Activated naive CD8-positive, alpha-beta T cell treated with anti-CD3 and anti-CD28 coated beads, Interleukin-2, amount 50 U/mL, for 24 hours (primary cell): ENCODE measurements around the gene DYNLRB2.
A peak's percentile ranks its signal among the peaks of the same experiment; 100 is the strongest.

Source experiments
- ATAC-seq: fragments of 150-1000 bp; cut with Tn5 transposase; one replicate; pipeline ENCODE4 v1.10.0; 2021
- DNase-seq: peaks from one replicate; pipeline ENCODE4 v3.0.0; 2021
- H3K27ac Mint-ChIP-seq: one replicate; pipeline ENCODE4 v1.8.0; 2021; ENCODE audit warnings: mild to moderate bottlenecking, mixed read lengths
- H3K27me3 Mint-ChIP-seq: one replicate; pipeline ENCODE4 v1.8.0; 2021; ENCODE audit warnings: mixed read lengths
- H3K36me3 Mint-ChIP-seq: one replicate; pipeline ENCODE4 v1.8.0; 2021; ENCODE audit warnings: low read depth, mixed read lengths
- H3K4me1 Mint-ChIP-seq: one replicate; pipeline ENCODE4 v1.8.0; 2021; ENCODE audit warnings: mixed read lengths
- H3K4me3 Mint-ChIP-seq: one replicate; pipeline ENCODE4 v1.8.0; 2021; ENCODE audit warnings: mild to moderate bottlenecking, moderate library complexity, mixed read lengths
- H3K9me3 Mint-ChIP-seq: one replicate; pipeline ENCODE4 v1.8.0; 2021; ENCODE audit warnings: mixed read lengths

Gene DYNLRB2

DNA sequence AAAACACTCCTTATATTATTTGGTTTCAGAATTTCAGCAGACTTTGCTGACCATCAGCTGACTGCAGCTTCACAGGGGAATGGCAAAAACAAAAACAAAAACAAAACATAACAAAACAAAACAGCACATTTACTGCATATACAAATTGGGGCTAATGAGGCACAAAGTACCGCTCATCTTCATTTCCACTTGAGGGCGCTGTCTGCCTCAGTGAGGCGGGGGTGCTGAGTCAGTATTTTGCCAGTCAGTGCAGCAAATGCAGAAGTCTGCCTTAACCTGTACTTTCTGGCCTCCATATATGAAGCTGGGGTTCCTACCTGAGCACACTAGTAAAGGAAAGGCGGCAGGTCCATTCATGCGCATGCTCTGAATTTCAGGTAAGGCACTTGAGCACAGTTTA lies 13.5 kb upstream of the DYNLRB2 start:
- DNase-seq (peak; percentile 60), ATAC-seq (peak; percentile 68)
- peaks cover 4% of the 10 kb centered on the region for H3K27me3 Mint-ChIP-seq
- no peak overlapping the region for H3K4me3 Mint-ChIP-seq
- H3K9me3 Mint-ChIP-seq = no peaks in the 10 kb centered on the region
- H3K4me1 Mint-ChIP-seq = no peaks in the 10 kb centered on the region
- no peaks in the 10 kb centered on the region for H3K36me3 Mint-ChIP-seq
- no peak overlapping the region for H3K27ac Mint-ChIP-seq

DNA sequence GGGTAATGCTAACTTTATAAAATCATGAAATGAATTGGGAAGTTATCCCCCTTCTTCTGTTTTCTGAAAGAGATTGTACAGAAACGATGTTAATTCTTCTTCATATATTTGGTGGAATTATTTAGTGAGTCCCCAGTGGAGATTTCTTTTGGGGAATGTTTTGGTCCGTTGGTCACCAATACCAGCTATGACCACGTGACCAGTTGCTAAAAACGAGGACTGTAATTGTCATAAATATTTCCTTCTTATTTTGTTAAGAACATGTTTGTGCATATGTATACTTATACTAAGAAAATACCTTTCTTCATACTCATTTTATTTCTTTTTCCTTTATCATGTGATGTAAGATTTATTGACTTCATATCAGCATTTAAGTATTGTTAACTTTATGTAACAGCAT lies 10.3 kb upstream of the DYNLRB2 start:
- ATAC-seq = no peak
- no peaks in the 10 kb centered on the region for H3K9me3 Mint-ChIP-seq

DNA sequence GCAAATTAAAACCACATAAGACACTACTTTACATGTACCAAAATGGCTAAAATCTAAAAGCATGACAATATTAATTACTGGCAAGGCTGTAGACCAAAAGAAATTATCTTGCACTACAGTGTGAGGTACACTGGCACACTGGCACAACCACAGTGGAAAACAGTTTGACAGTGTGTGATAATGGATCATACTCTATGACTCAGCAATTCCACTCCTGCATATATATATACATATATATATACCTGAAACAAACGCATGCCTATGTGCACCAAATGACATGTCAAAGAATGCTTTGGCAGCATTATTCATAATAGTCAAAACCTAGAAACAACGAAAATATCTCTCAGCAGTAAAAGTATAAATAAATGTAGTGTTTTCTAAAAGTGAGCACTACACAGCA lies 4.6 kb upstream of the DYNLRB2 start:
- H3K36me3 Mint-ChIP-seq = peaks cover 4% of the 10 kb centered on the region
- H3K9me3 Mint-ChIP-seq = peaks cover 6% of the 10 kb centered on the region
- H3K4me1 Mint-ChIP-seq = peaks cover 23% of the 10 kb centered on the region
- DNase-seq (no peak), ATAC-seq (peak; percentile 59)
- no peak overlapping the region for H3K4me3 Mint-ChIP-seq
- no peak overlapping the region for H3K27ac Mint-ChIP-seq
- H3K27me3 Mint-ChIP-seq = peaks cover 19% of the 10 kb centered on the region

More for the DNA sequence above, 10.3 kb upstream of the DYNLRB2 start:
- no peak overlapping the region for H3K27ac Mint-ChIP-seq
- peaks cover 11% of the 10 kb centered on the region for H3K27me3 Mint-ChIP-seq
- DNase-seq = no peak
- H3K4me3 Mint-ChIP-seq = no peak overlapping the region
- H3K4me1 Mint-ChIP-seq = no peaks in the 10 kb centered on the region
- H3K36me3 Mint-ChIP-seq = no peaks in the 10 kb centered on the region

DNA sequence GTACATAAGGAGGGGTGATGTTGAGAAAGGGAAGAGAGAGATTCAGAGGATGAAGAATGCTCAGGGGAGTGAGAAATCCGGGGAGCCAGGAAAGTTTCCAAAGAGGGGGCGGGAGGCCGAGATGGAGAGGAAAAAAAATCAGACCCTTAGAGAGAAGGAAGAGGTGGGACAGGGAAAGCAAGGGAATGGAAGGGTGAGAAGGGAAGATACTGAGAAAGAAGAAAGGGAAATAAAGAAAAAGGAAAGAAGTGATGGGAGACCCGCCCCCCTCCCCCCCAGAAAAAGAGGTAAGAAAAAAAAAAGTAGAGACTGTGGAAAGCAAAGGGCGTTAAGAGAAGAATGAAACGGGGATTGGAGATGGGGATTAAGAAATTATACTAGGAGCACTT lies 507 bp downstream of the DYNLRB2 start:
- H3K4me3 Mint-ChIP-seq = peak overlapping the region; percentile 89
- peaks cover 4% of the 10 kb centered on the region for H3K36me3 Mint-ChIP-seq
- H3K27ac Mint-ChIP-seq = peak overlapping the region; percentile 98
- peaks cover 20% of the 10 kb centered on the region for H3K4me1 Mint-ChIP-seq
- no peak for ATAC-seq
- peaks cover 10% of the 10 kb centered on the region for H3K27me3 Mint-ChIP-seq
- H3K9me3 Mint-ChIP-seq = peaks cover 6% of the 10 kb centered on the region
- no peak for DNase-seq

DNA sequence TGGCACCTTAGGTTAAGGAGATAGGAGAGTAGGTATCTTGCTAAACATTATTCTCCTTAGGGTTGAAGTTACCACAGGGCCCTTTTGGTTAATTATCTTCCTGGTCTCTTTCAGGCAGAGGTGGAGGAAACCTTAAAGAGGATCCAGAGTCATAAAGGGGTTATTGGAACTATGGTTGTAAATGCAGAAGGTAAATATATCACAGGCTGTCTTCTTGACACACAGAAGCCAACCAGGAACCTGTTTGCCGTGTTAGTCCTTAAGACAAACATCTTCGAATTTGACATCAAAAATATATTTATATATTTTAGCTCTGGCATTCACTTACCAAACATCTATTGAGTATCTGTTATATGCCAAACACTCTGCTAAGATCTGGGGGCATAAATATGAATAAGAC lies 2.4 kb downstream of the DYNLRB2 start:
- peaks cover 4% of the 10 kb centered on the region for H3K36me3 Mint-ChIP-seq
- H3K27me3 Mint-ChIP-seq = peaks cover 4% of the 10 kb centered on the region
- no peak for DNase-seq
- ATAC-seq = no peak
- H3K4me1 Mint-ChIP-seq = peaks cover 22% of the 10 kb centered on the region
- no peak overlapping the region for H3K4me3 Mint-ChIP-seq
- no peak overlapping the region for H3K27ac Mint-ChIP-seq
- peaks cover 6% of the 10 kb centered on the region for H3K9me3 Mint-ChIP-seq

DNA sequence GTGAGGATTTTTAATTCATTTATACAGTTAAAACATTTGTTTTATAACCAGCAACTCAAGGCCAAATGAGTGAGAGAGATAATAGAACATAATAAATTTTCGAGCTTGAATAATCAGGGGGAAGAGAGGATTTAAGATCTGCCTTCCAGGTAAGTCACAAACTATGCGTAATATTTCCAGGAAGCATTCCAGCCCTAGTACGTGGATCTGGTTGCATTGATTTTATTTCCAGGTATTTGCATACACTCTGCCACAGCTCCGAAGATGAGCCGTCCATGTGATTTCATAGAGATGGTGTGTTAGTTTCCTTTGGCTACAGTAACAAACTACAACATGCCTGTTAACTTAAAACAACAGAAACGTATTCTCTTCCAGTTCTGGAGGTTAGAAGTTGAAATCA lies 3.5 kb downstream of the DYNLRB2 start:
- Mint-ChIP-seq H3K27me3 (peaks cover 3% of the 10 kb centered on the region), H3K4me1 (peaks cover 22% of the 10 kb centered on the region)

DNA sequence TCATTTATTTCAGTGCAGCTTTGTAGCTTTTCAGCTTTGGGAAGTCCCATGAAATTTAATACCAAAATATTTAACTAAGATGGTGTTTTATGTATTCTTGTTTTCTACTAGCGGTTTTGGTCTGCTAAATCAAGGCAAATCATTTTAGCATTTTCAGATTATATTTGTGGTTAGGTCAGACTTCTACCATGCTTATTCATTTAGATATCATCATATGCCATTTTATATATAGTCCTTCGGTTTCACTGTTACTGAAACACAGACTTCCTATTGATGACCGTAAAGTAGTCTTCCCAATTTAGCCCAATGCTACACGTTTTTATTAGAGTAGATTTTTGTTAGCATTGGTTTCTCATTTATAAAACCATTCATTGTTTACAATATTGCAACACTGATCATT lies 5.5 kb downstream of the DYNLRB2 start:
- H3K27me3 Mint-ChIP-seq = no peaks in the 10 kb centered on the region
- no peak overlapping the region for H3K4me3 Mint-ChIP-seq
- no peaks in the 10 kb centered on the region for H3K9me3 Mint-ChIP-seq
- DNase-seq (no peak), ATAC-seq (no peak)
- H3K36me3 Mint-ChIP-seq = no peaks in the 10 kb centered on the region
- H3K4me1 Mint-ChIP-seq = peaks cover 6% of the 10 kb centered on the region
- H3K27ac Mint-ChIP-seq = no peak overlapping the region

More for the DNA sequence above, 3.5 kb downstream of the DYNLRB2 start:
- Mint-ChIP-seq H3K27ac (no peak overlapping the region), H3K4me3 (no peak overlapping the region), H3K36me3 (peaks cover 4% of the 10 kb centered on the region), H3K9me3 (peaks cover 6% of the 10 kb centered on the region)
- DNase-seq (no peak), ATAC-seq (no peak)

DNA sequence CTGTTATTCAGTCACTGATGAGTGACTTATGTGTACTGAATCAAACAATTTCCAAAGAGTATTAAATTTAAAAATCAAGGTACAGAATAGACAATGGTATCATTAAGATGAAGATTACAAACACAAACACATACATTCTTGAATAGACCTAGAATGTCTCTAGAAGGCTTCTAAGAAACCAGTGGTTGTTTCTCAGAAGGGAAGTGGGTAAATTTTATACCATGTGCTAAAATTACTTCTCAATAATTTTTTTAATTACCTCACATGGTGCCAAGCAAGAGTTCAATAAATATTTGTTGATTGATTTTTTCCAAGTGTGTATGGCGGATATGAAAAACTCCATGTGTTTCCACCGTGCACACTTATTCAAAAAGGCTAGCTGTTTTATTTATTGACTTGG lies 6.4 kb downstream of the DYNLRB2 start:
- no peak overlapping the region for H3K4me3 Mint-ChIP-seq
- DNase-seq (no peak), ATAC-seq (no peak)
- peaks cover 5% of the 10 kb centered on the region for H3K4me1 Mint-ChIP-seq
- no peaks in the 10 kb centered on the region for H3K36me3 Mint-ChIP-seq
- no peak overlapping the region for H3K27ac Mint-ChIP-seq
- no peaks in the 10 kb centered on the region for H3K27me3 Mint-ChIP-seq
- no peaks in the 10 kb centered on the region for H3K9me3 Mint-ChIP-seq

DNA sequence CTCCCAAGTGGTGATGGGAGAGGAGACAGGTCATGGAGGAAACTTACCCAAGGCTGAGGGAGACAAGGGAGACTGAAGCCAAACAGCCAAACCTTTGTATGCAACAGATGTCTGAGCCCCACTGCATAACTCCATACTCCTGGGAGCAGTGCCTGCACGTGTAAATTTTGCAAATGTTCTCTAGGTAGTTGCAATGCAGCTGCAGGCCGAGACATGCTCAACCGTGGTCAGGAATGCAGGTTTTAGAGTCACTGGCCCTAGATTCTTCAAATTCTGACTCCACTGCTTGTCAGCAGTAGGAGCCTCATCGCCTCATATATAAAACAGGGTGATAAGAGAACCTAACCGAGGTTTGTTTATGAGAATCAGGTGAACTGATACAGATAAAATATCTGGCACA lies 11.5 kb downstream of the DYNLRB2 start:
- Mint-ChIP-seq H3K9me3 (no peaks in the 10 kb centered on the region), H3K36me3 (no peaks in the 10 kb centered on the region), H3K4me1 (peaks cover 11% of the 10 kb centered on the region), H3K4me3 (no peak overlapping the region), H3K27me3 (peaks cover 1% of the 10 kb centered on the region), H3K27ac (no peak overlapping the region)
- ATAC-seq (no peak), DNase-seq (no peak)

DNA sequence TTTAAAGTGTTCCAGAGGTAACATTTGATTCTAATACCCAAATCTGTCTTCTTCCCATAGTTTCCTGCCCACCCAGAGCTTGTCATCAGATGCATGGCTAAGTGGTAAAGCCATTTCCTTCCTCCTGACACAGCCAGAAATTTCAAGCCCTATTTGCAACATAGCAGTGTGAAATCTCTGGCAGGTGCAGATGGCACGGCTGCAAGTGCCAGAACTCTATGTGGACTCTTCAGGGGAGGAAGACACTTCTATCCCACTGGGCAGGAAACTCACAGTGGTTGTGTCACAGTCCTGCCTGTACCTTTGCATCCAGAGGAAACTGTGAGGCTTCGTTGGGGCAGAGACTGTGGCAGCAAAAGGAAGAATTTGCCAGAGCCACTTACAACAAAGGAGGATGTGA lies 13.2 kb downstream of the DYNLRB2 start:
- DNase-seq = no peak
- Mint-ChIP-seq H3K4me1 (peaks cover 9% of the 10 kb centered on the region), H3K27ac (no peak overlapping the region), H3K27me3 (peaks cover 1% of the 10 kb centered on the region), H3K36me3 (no peaks in the 10 kb centered on the region), H3K4me3 (no peak overlapping the region), H3K9me3 (no peaks in the 10 kb centered on the region)
- ATAC-seq = no peak

DNA sequence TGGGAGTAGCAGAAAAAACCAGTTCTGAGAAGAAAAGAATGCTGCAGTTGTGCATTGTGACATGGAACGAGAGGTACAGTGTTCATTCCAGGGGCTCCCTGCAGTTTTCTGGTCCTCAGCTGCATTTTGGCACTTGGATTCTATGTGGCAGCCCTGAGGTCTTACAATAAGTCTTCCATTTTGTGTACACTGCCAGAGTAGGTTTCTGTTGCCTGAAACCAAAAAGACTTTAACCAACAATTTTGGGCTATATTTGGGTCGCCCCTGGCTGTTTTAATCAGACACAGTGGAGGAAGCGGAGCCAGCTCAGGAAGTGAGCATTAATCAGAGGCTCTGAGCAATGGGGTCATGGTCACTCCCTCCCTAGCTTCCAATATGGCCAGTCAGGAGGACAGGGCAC lies 15.7 kb downstream of the DYNLRB2 start:
- no peak overlapping the region for H3K27ac Mint-ChIP-seq
- ATAC-seq (no peak), DNase-seq (no peak)
- H3K36me3 Mint-ChIP-seq = no peaks in the 10 kb centered on the region
- peaks cover 4% of the 10 kb centered on the region for H3K27me3 Mint-ChIP-seq
- no peak overlapping the region for H3K4me3 Mint-ChIP-seq
- no peaks in the 10 kb centered on the region for H3K9me3 Mint-ChIP-seq
- peaks cover 9% of the 10 kb centered on the region for H3K4me1 Mint-ChIP-seq

DNA sequence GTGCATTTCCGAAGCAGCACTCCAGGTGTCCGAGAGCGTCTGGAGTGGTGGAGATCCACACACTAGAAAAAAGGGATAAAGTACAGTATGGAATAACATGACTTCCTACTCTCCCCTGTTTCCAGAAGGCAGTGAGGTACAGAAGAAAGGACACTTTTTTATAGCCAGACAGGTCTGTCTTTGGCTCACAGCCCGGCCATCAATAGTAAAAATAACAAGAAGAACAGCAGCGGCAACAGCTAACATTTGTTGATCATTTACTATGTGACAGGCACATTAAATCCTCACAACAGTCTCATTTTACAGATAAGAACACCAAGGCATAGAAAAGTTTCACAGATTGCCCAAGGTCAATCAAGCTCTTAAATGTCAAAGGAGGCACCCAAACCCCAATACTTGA lies 16.2 kb downstream of the DYNLRB2 start:
- Mint-ChIP-seq H3K27ac (no peak overlapping the region), H3K9me3 (no peaks in the 10 kb centered on the region), H3K4me1 (peaks cover 9% of the 10 kb centered on the region), H3K36me3 (no peaks in the 10 kb centered on the region), H3K27me3 (peaks cover 4% of the 10 kb centered on the region), H3K4me3 (no peak overlapping the region)
- no peak for ATAC-seq
- DNase-seq = no peak

DNA sequence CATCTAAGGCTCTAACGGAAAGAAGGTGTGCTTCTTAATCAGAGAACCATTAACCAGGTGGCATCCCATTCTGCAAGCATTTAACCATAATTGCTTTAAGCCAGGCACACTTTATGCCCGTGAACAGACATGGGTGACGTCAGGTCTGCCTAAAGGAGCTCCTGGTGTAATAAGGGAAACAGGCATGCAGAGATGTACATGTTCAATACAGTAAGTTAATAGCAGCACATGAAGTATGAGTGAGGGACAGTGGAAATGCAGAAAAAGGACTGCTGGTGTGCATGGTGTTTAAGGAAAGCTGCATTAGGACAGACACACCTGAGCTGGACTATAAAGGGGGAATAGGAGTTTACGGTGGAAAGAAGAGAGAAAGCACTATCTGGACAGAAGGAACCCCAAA lies 18.6 kb downstream of the DYNLRB2 start:
- no peak for DNase-seq
- Mint-ChIP-seq H3K27ac (no peak overlapping the region), H3K36me3 (no peaks in the 10 kb centered on the region), H3K27me3 (peaks cover 3% of the 10 kb centered on the region), H3K9me3 (no peaks in the 10 kb centered on the region), H3K4me1 (peaks cover 6% of the 10 kb centered on the region), H3K4me3 (no peak overlapping the region)
- no peak for ATAC-seq

DNA sequence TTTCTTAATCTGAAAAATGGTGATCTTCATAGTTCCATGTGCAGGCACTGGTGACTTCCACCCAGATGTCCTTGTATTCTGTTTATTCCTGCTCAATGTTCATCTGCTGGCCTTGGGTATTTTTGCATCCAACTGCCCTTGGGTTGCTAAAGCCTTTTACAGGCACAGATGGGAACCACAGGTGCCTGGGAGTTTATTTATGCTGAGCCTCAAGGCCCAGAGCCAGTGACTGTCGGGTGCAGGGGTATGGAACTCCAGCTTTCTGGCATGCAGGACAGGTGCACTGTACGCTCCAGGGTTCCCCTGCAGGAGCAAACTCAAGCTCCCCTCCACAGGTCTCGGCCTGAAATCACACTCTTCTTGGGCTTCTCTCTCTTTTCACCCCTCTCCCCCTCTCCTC lies 22.3 kb downstream of the DYNLRB2 start:
- H3K36me3 Mint-ChIP-seq = peaks cover 3% of the 10 kb centered on the region

DNA sequence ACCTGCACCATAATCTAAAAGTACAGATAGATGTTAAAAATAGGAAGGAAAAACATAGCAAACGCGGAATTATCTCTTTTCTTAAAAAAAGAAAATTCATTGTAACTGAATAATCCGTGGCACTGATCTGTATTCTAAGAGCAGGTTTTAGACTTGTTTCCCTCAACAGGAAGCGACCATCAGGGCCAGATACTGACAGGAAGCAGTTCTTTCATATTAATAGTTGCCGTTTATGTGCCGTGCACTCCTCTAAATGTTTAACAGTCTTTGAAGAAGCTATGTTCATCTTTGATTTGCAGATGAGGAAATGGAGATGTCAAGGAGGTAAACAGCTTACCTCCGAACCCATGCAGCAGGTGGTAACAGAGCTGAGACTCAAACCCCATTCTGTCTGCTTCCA lies 23.6 kb downstream of the DYNLRB2 start:
- Mint-ChIP-seq H3K27ac (no peak overlapping the region), H3K36me3 (peaks cover 3% of the 10 kb centered on the region), H3K4me1 (peaks cover 30% of the 10 kb centered on the region), H3K9me3 (peaks cover 11% of the 10 kb centered on the region), H3K27me3 (peaks cover 3% of the 10 kb centered on the region), H3K4me3 (no peak overlapping the region)
- DNase-seq (no peak), ATAC-seq (no peak)

More for the DNA sequence above, 22.3 kb downstream of the DYNLRB2 start:
- H3K4me3 Mint-ChIP-seq = no peak overlapping the region
- H3K27me3 Mint-ChIP-seq = peaks cover 3% of the 10 kb centered on the region
- peaks cover 23% of the 10 kb centered on the region for H3K4me1 Mint-ChIP-seq
- H3K9me3 Mint-ChIP-seq = peaks cover 11% of the 10 kb centered on the region
- ATAC-seq (no peak), DNase-seq (no peak)
- no peak overlapping the region for H3K27ac Mint-ChIP-seq

DNA sequence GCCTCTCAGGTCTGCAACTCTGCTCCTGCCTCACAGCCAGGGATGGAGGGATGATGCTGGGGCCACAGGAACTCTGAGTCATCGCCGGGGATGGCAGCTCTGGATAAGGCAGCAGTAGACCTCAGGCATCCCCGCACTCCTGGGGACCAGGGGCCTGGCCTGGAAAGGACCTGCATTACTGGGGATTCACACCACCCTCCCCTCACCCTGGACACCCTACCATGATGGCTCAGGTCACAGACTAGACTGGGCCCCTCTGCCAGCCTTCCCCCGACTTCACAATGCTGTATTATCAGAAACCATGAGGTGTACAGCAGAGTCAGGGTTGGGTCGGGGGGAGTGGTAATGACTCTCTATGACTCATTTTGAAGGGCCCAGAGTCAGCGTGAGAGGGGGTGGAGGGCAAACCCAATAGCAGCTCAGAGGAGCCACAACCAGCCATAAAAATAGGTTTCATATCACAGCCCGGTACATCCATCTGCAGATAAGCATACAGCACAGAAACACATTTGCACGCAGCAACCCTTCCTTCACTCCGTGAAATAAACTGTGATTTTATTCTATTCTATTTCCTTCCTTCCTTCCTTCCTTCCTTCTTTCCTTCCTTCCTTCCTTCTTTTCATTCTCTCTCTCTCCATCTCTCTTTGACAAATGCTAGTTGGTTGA lies 28.8 kb downstream of the DYNLRB2 start:
- H3K27ac Mint-ChIP-seq = peak overlapping the region; percentile 85
- ATAC-seq (peak; percentile 95), DNase-seq (peak; percentile 72)
- H3K9me3 Mint-ChIP-seq = peaks cover 14% of the 10 kb centered on the region
- peaks cover 8% of the 10 kb centered on the region for H3K36me3 Mint-ChIP-seq
- H3K4me1 Mint-ChIP-seq = peaks cover 40% of the 10 kb centered on the region
- peaks cover 9% of the 10 kb centered on the region for H3K27me3 Mint-ChIP-seq
- H3K4me3 Mint-ChIP-seq = peak overlapping the region; percentile 58
